HG02642 (cell line): ENCODE results near the gene NINJ2.

Experiments
- ATAC-seq: cut with Tn5 transposase; IDR thresholded peaks from one replicate; pipeline ENCODE4 v1.9.1; 2021; ENCODE audit warnings: mild to moderate bottlenecking; ENCODE audit not compliant: unreplicated experiment, poor library complexity

Gene NINJ2

GRCh38 chr12:541676-542324, 121.4 kb downstream of the NINJ2 start:
- ATAC-seq = no peak

GRCh38 chr12:539540-540310, 123.5 kb downstream of the NINJ2 start:
- ATAC-seq = no peak

GRCh38 chr12:538731-539539, 124.3 kb downstream of the NINJ2 start:
- ATAC-seq = no peak

GRCh38 chr12:537772-538171, 125.5 kb downstream of the NINJ2 start:
- ATAC-seq = no peak

GRCh38 chr12:536751-537245, 126.4 kb downstream of the NINJ2 start:
- ATAC-seq = no peak

- ATAC-seq = no peak
Observed at GRCh38 chr12:535396-535795, 127.8 kb downstream of the NINJ2 start.

GRCh38 chr12:534216-534615, 129.0 kb downstream of the NINJ2 start:
- ATAC-seq = no peak

- no peak for ATAC-seq
Observed at GRCh38 chr12:533718-534117, 129.5 kb downstream of the NINJ2 start.

GRCh38 chr12:532908-533565, 130.2 kb downstream of the NINJ2 start:
- ATAC-seq = no peak

- ATAC-seq = no peak
Observed at GRCh38 chr12:531951-532585, 131.2 kb downstream of the NINJ2 start.

GRCh38 chr12:530821-531220, 132.4 kb downstream of the NINJ2 start:
- no peak for ATAC-seq

GRCh38 chr12:530308-530707, 132.9 kb downstream of the NINJ2 start:
- ATAC-seq = no peak

- ATAC-seq = no peak
Observed at GRCh38 chr12:527729-528128, 135.5 kb downstream of the NINJ2 start.

- ATAC-seq = no peak
Observed at GRCh38 chr12:527241-527640, 136.0 kb downstream of the NINJ2 start.

GRCh38 chr12:526089-526488, 137.2 kb downstream of the NINJ2 start:
- no peak for ATAC-seq

- no peak for ATAC-seq
Observed at GRCh38 chr12:524167-524951, 138.9 kb downstream of the NINJ2 start.

GRCh38 chr12:522692-523378, 140.4 kb downstream of the NINJ2 start:
- ATAC-seq = no peak

GRCh38 chr12:520119-520518, 143.1 kb downstream of the NINJ2 start:
- ATAC-seq = no peak

GRCh38 chr12:517538-517937, 145.7 kb downstream of the NINJ2 start:
- no peak for ATAC-seq
